Activated B cell treated with CpG ODN at 0.5 μM for 24 hours (primary cell): ENCODE measurements around the gene FOXA3. TPM values are rescaled to one million over a fixed set of nuclear protein-coding genes. Genes with fewer than 3 reads are reported as not detected.
"Not testable (repeated sequence)": the region's sequence is repeated elsewhere in the genome, so short reads cannot be mapped to it uniquely, and the experiment has no call there.

Experiments
- ATAC-seq: fragments of 200-7000 bp; cut with Tn5 transposase; one replicate; pipeline ENCODE4 v1.10.0; 2021; ENCODE audit warnings: low read depth, mild to moderate bottlenecking, moderate library complexity
- CTCF ChIA-PET: fragments of 350-600 bp; sonication (Branson Sonifier 250); formaldehyde crosslinking; loops from one replicate; lab custom pipeline; 2021; ENCODE audit warnings: antibody characterized with exemption; lab: Charles Lee
- POLR2A ChIA-PET: fragments of 350-600 bp; sonication (Branson Sonifier 250); formaldehyde crosslinking; loops from one replicate; lab custom pipeline; 2021; ENCODE audit warnings: antibody characterized with exemption; lab: Charles Lee
- DNase-seq: peaks from one replicate; pipeline ENCODE4 v3.0.0; 2022
- H3K27ac Mint-ChIP-seq: one replicate; pipeline ENCODE4 v1.8.0; 2020; ENCODE audit warnings: mixed read lengths
- H3K27me3 Mint-ChIP-seq: one replicate; pipeline ENCODE4 v1.8.0; 2021; ENCODE audit warnings: mixed read lengths
- H3K36me3 Mint-ChIP-seq: one replicate; pipeline ENCODE4 v1.8.0; 2021; ENCODE audit warnings: low read depth, mixed read lengths
- H3K4me1 Mint-ChIP-seq: one replicate; pipeline ENCODE4 v1.8.0; 2021; ENCODE audit warnings: mixed read lengths
- H3K4me3 Mint-ChIP-seq: one replicate; pipeline ENCODE4 v1.8.0; 2020; ENCODE audit warnings: mild to moderate bottlenecking, mixed read lengths
- H3K9me3 Mint-ChIP-seq: one replicate; pipeline ENCODE4 v1.8.0; 2020; ENCODE audit warnings: mixed read lengths
- CTCF ChIP-seq: fragments of 200-600 bp; IDR thresholded peaks from one replicate; pipeline ENCODE4 v1.8.0; 2022; ENCODE audit warnings: antibody characterized with exemption, mild to moderate bottlenecking
- intact Hi-C: fragments of 100-400 bp; cut with micrococcal nuclease; formaldehyde crosslinking; loops from one replicate; pipeline ENCODE4 v1.15.1; 2024
- total RNA-seq: library from RNA; stranded (reverse); gene quantifications from 2 replicates; pipeline ENCODE4 v1.2.3, GENCODE V29; 2022

Gene FOXA3
- total RNA-seq, 1 donor from 2014 or later = not detected

DNA sequence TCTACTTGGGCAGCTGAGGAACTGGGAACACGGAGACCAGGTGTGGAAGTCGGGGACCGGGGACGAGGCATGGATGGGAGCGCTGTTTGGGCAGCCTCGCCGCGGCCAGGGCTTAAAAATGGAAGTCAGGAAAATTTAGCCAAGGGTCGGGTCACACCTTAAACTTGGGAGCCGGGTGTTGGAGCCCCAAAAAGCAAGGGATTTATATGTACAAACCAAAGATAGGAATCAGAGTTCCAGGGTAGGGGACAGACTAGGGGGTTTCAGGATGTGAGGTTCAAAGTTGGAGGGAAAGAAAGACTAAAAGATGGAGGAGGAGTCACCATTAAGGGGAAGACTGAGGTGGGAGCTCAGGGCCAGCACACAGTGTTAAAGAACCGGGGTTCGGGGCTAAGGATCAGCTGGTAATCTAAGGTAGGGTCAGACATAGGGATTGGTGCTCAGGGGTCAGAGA lies 530 bp downstream of the FOXA3 start:
- Mint-ChIP-seq H3K9me3 (no peaks in the 10 kb centered on the region), H3K4me3 (peak overlapping the region; percentile 66), H3K27ac (no peak overlapping the region), H3K36me3 (peaks cover 15% of the 10 kb centered on the region), H3K4me1 (peaks cover 37% of the 10 kb centered on the region), H3K27me3 (peaks cover 19% of the 10 kb centered on the region)
- ATAC-seq (no peak), DNase-seq (no peak)
- ChIA-PET CTCF (interaction anchor here (1.2 to 2.7 kb wide), 5 partner anchors 17 to 152 kb away, joined by 3 to 16 read pairs (median 4); no protein-coding TSS in a partner anchor), POLR2A (interaction anchor here (0.6 to 2.5 kb wide), 4 partner anchors 15 to 147 kb away, joined by 3 to 33 read pairs (median 7); partner anchors contain the start of gene IRF2BP1)
- intact Hi-C loops = loop anchor here (5.0 to 10.0 kb wide), 3 partner anchors 403 to 790 kb away; partner anchors contain the start of genes GEMIN7, POLR1G, PPP1R13L and ZNF296
- TF ChIP-seq CTCF = no peak

GRCh38 chr19:45865269-45865948 lies 1.3 kb downstream of the FOXA3 start:
- TF ChIP-seq CTCF = no peak

GRCh38 chr19:45866400-45867176 lies 2.5 kb downstream of the FOXA3 start:
- Mint-ChIP-seq H3K4me1 (peaks cover 25% of the 10 kb centered on the region), H3K4me3 (no peak overlapping the region), H3K9me3 (no peaks in the 10 kb centered on the region), H3K36me3 (peaks cover 11% of the 10 kb centered on the region), H3K27ac (no peak overlapping the region), H3K27me3 (peaks cover 19% of the 10 kb centered on the region)
- ChIA-PET CTCF (no interaction called here), POLR2A (no interaction called here)
- DNase-seq (no peak), ATAC-seq (no peak)
- no peak for TF ChIP-seq CTCF
- intact Hi-C loops = loop anchor here (10.0 kb wide), 2 partner anchors 462 to 792 kb away; partner anchors contain the start of genes GEMIN7, POLR1G, PPP1R13L and ZNF296

More at GRCh38 chr19:45865269-45865948, 1.3 kb downstream of the FOXA3 start:
- intact Hi-C loops = loop anchor here (10.0 kb wide), 2 partner anchors 461 to 791 kb away; partner anchors contain the start of genes GEMIN7, POLR1G, PPP1R13L and ZNF296
- H3K27me3 Mint-ChIP-seq = peaks cover 19% of the 10 kb centered on the region
- peaks cover 13% of the 10 kb centered on the region for H3K36me3 Mint-ChIP-seq
- peaks cover 35% of the 10 kb centered on the region for H3K4me1 Mint-ChIP-seq
- H3K27ac Mint-ChIP-seq = no peak overlapping the region
- ATAC-seq = no peak
- CTCF ChIA-PET = interaction anchor here (1.6 to 2.7 kb wide), 3 partner anchors 17 to 151 kb away, joined by 3 to 16 read pairs (median 6); no protein-coding TSS in a partner anchor
- no peaks in the 10 kb centered on the region for H3K9me3 Mint-ChIP-seq
- no peak for DNase-seq
- POLR2A ChIA-PET = interaction anchor here (0.6 to 2.5 kb wide), 2 partner anchors 17 to 148 kb away, joined by 3 to 11 read pairs; no protein-coding TSS in a partner anchor
- no peak overlapping the region for H3K4me3 Mint-ChIP-seq

- CTCF ChIA-PET = interaction anchor here (0.7 kb wide), 1 partner anchor 78 kb away, joined by 3 read pairs; no protein-coding TSS in a partner anchor
- H3K9me3 Mint-ChIP-seq, POLR2A ChIA-PET, H3K36me3 Mint-ChIP-seq, ATAC-seq, H3K27ac Mint-ChIP-seq, DNase-seq, H3K4me3 Mint-ChIP-seq: not testable (repeated sequence)
- peaks cover 21% of the 10 kb centered on the region for H3K27me3 Mint-ChIP-seq
- peaks cover 19% of the 10 kb centered on the region for H3K4me1 Mint-ChIP-seq
- intact Hi-C loops = loop anchor here (10.0 kb wide), 2 partner anchors 462 to 792 kb away; partner anchors contain the start of genes GEMIN7, POLR1G, PPP1R13L and ZNF296
Measured at GRCh38 chr19:45867241-45867640, 3.1 kb downstream of the FOXA3 start.

GRCh38 chr19:45870798-45871197 lies 6.7 kb downstream of the FOXA3 start:
- POLR2A ChIA-PET = interaction anchor here (0.7 kb wide), 1 partner anchor 14 kb away, joined by 3 read pairs; no protein-coding TSS in a partner anchor
- ATAC-seq = no peak
- H3K4me1 Mint-ChIP-seq = no peaks in the 10 kb centered on the region
- no peak overlapping the region for H3K4me3 Mint-ChIP-seq
- H3K27me3 Mint-ChIP-seq = peaks cover 18% of the 10 kb centered on the region
- no peaks in the 10 kb centered on the region for H3K36me3 Mint-ChIP-seq
- no peak for TF ChIP-seq CTCF
- CTCF ChIA-PET = no interaction called here
- no peaks in the 10 kb centered on the region for H3K9me3 Mint-ChIP-seq
- H3K27ac Mint-ChIP-seq = no peak overlapping the region
- no peak for DNase-seq
- intact Hi-C loops = no loop called here
